NB4 (cell line): ENCODE measurements around the gene COX10.

Experiments used
- DNase-seq: peaks from one replicate; pipeline ENCODE4 v3.0.0; 2010; ENCODE audit warnings: low read depth
- H3K4me3 ChIP-seq: one replicate; pipeline ENCODE4 v1.5.1; 2011; ENCODE audit warnings: mild to moderate bottlenecking, low read depth, low read length, moderate library complexity
- CTCF ChIP-seq: IDR thresholded peaks from one replicate; pipeline ENCODE4 v1.5.1; 2012; ENCODE audit warnings: low read depth, low read length
- MYC ChIP-seq: IDR thresholded peaks from 2 replicates; pipeline ENCODE4 v1.6.1; 2011; ENCODE audit warnings: low read depth, low read length
- POLR2A ChIP-seq: IDR thresholded peaks from 2 replicates; pipeline ENCODE4 v1.6.1; 2011; ENCODE audit warnings: mild to moderate bottlenecking; ENCODE audit not compliant: insufficient read length; ENCODE audit errors: extremely low read depth
- TF ChIP-seq, protein P1 (sequence below): IDR thresholded peaks from 2 replicates; pipeline ENCODE4 v1.6.1; 2011; ENCODE audit warnings: low read depth, low read length

The COX10 gene

GRCh38 chr17:14118951-14119350 lies 49.6 kb downstream of the COX10 start:
- DNase-seq = no peak
- H3K4me3 ChIP-seq = no peak overlapping the region
- TF ChIP-seq CTCF (no peak), MYC (no peak)

GRCh38 chr17:14119546-14119945 lies 50.2 kb downstream of the COX10 start:
- DNase-seq = no peak

GRCh38 chr17:14121952-14122351 lies 52.6 kb downstream of the COX10 start:
- DNase-seq = peak; percentile 29
- no peak for TF ChIP-seq MYC
- TF ChIP-seq CTCF = no peak
- TF ChIP-seq, protein P1, sequence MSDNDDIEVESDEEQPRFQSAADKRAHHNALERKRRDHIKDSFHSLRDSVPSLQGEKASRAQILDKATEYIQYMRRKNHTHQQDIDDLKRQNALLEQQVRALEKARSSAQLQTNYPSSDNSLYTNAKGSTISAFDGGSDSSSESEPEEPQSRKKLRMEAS = no peak
- TF ChIP-seq POLR2A = no peak
- H3K4me3 ChIP-seq = no peak overlapping the region

More at GRCh38 chr17:14119546-14119945, 50.2 kb downstream of the COX10 start:
- H3K4me3 ChIP-seq = no peak overlapping the region
- TF ChIP-seq CTCF = no peak
- no peak for TF ChIP-seq MYC
- TF ChIP-seq POLR2A = no peak
- TF ChIP-seq, protein P1 = no peak

DNA sequence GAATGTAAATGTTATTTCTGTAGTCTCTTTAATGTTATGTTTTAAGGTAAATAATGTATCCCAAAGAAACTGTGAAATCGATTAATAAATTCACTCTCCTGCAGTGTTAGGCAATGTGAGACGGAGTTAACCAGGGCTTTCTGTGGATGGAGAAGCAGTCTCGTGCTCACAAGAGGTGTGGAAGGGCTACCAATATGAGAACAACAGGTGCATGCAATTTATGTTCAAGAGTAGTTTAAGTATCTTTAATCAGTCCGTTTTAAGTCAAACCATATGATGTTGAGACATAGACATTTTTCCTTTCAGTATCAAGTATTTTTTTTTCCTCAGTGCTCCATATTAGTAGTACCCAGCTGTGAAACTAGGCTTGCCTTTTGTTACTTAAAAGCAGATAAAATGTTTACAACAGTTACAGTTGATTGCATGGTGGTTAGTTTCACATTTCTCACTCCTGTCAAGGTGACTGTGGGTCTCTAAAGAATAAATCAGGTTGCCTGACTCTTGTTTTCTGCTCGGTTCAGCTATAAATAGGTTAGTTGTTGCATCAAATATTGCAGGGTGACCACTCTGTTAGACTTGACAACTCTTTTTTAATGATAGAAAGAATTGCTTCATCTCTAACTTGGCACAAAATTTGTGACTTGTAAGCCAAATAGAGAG lies 54.4 kb downstream of the COX10 start:
- DNase-seq = no peak
- H3K4me3 ChIP-seq = no peak overlapping the region
- TF ChIP-seq POLR2A = no peak
- no peak for TF ChIP-seq MYC
- TF ChIP-seq, protein P1 = no peak
- TF ChIP-seq CTCF = no peak

GRCh38 chr17:14124854-14125253 lies 55.5 kb downstream of the COX10 start:
- no peak for TF ChIP-seq POLR2A
- TF ChIP-seq MYC = no peak
- TF ChIP-seq, protein P1 = no peak
- DNase-seq = no peak
- no peak overlapping the region for H3K4me3 ChIP-seq

GRCh38 chr17:14125518-14126137 lies 56.3 kb downstream of the COX10 start:
- DNase-seq = no peak
- no peak overlapping the region for H3K4me3 ChIP-seq
- TF ChIP-seq POLR2A (no peak), CTCF (no peak), MYC (no peak)
- TF ChIP-seq, protein P1 = no peak
